A549 treated with dexamethasone at 1 μM for 4 hours (cell line): ENCODE measurements around the gene ARID1A. TPM values are rescaled to one million over a fixed set of nuclear protein-coding genes. Genes with fewer than 3 reads are reported as not detected.

Experiments
- total RNA-seq: library from RNA; stranded (reverse); fragments of 200-300 nt; extraction: Qiagen RNA extraction; gene quantifications from 5 replicates; pipeline ENCODE4 v1.2.3, GENCODE V29; 2022

The ARID1A gene
- 33.2 to 52.2 TPM (median 44.4 TPM) in 5 replicates for total RNA-seq

DNA sequence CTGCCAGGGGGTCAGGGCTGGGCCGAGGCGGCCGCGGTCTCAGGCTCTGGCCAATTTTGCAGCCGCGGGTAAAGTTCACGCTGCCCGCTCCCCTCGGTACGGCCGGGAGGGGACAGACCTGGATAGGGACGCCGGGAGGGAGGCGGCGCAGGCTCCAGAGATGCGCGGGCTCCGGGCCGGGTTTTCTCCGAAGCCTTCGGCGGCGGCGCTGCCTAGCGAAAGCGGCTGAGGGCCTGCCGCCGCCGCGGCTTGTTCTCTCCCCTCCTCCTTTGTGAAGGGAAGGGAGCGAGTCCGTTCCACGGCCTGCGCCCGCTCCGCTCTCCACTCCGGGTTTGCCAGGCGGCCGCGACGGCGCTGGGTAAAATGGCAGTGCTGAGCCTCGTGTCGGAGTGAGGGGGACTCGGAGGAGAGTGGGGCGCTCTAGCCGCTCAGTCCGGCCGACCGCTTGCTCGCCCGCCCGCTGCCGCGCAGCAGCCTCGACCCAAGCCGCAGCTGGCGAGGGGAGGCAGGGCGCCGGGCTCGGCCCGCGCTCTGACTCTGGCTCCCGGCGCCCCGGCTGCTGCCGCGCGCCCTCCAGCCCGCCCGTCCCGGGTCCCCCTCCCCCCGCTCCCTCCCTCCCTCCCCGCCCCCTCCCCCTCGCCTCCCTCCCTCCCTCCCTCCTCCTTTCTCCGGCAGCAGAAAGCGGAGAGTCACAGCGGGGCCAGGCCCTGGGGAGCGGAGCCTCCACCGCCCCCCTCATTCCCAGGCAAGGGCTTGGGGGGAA lies at the start of gene ARID1A:
ARID1A (plus strand) TSS at position 660 of the 763 bp plus-strand sequence. CDS start 389 bp downstream, outside the sequence.

DNA sequence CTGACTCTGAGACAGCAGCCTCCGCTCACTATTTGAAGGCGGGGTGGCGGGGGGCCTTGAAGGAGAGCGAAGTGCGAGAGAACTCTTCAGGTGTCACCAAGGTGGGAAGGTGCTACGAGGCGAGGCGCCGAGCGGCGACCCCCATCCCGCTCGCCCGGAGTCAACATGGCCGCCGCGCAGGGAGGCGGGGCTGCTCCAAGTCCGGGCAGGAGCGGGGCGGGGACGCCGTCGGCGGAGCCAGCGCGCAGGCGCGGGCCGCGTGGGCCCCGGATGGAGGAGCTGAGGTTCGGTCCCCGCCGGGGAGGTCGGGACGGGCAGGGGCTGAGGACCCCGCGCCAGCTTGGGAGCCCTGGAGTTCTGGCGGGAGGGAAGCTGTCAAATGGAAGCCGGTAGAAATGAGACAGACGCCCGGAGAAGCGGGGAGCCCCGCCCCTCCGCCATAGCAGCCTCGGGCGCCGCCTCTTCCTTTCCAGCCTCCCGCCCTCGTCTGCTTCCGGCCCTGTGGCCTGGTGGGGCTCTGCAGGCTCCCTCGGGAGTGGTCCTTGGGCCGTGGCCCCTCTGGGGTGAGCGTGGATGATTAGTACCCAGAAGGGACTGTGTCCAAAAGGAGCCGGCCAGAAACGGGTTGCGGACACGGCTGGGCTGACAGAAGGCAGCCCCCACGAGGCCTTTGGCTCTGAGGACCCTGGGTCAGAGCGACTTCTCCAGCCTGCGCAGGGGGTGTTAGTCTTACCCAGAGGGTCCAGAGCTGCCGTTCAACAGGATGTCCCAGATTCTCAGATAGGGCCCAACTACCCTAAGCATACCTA lies 92.1 kb downstream of the ARID1A start, which contains the start of gene PIGV:
PIGV (plus strand) TSS at position 245 of the 809 bp plus-strand sequence. CDS start 2,866 bp downstream, outside the sequence.

DNA sequence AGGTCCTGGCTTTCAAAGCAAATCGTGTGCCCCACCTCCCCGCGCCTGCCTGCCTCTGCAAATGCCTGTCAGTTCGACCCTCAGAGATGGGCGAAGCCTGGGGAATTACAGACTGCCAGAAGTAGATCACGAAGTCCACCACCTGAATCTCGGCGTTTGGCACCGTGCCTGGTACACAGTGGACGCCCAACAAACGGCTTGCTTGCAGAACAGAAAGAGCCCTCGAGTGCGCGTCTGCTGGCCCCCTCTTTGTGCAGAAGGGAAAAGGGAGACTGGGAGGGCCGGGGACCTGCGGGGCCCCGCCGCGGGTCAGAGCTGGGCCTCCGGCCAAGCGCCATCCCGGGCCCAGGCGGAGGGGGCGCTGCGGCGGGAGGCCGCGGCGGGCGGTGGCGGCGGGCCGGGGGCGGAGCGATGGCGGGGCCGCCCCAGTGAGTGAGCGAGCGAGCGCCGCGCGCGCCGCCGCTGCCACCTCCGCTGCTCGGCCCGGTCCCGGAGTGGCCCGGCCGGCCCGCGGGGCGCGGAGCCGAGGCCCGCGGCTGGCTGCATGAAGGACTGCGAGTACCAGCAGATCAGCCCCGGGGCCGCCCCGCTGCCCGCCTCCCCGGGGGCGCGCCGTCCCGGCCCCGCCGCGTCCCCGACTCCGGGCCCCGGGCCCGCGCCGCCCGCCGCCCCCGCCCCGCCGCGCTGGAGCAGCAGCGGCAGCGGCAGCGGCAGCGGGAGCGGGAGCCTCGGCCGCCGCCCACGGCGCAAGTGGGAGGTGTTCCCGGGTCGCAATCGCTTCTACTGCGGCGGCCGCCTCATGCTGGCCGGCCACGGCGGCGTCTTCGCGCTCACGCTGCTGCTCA lies 130.7 kb downstream of the ARID1A start, which contains the start of gene ZDHHC18:
ZDHHC18 (plus strand) TSS at position 428 of the 845 bp plus-strand sequence; CDS start at position 545, 117 bp downstream.

Other genes with a start within 250 kb of the ARID1A start
- gene HMGN2, start 223.6 kb upstream of the ARID1A start, total RNA-seq: 304 to 392 TPM (median 323 TPM) in 5 replicates
- 12.4 to 17.8 TPM (median 17.3 TPM) in 5 replicates for gene RPS6KA1, start 166.3 kb upstream of the ARID1A start, total RNA-seq
- 5.3 to 7.2 TPM (median 6.4 TPM) in 5 replicates for gene PIGV, start 91.9 kb downstream of the ARID1A start, total RNA-seq
- 36.4 to 47.5 TPM (median 46.7 TPM) in 5 replicates for gene ZDHHC18, start 130.7 kb downstream of the ARID1A start, total RNA-seq
- gene SFN, start 167.1 kb downstream of the ARID1A start, total RNA-seq: 468 to 645 TPM (median 543 TPM) in 5 replicates
- gene GPN2, start 194.3 kb downstream of the ARID1A start, total RNA-seq: 23.4 to 32.2 TPM (median 28.6 TPM) in 5 replicates
- gene GPATCH3, start 204.5 kb downstream of the ARID1A start, total RNA-seq: 9.3 to 12.1 TPM (median 11.6 TPM) in 5 replicates
- gene NR0B2, start 218.0 kb downstream of the ARID1A start, total RNA-seq: 0.09 to 0.11 TPM (median 0.10 TPM) in 3 of 5 replicates, not detected in the others
- 130 to 158 TPM (median 144 TPM) in 5 replicates for gene NUDC, start 225.7 kb downstream of the ARID1A start, total RNA-seq